Keratinocyte (primary cell): ENCODE measurements around the gene VAV2. TPM values are rescaled to one million over a fixed set of nuclear protein-coding genes. Genes with fewer than 3 reads are reported as not detected.

ENCODE experiments used
- DNase-seq: peaks from one replicate; pipeline ENCODE4 v3.0.0-alpha.2; 2011; ENCODE audit warnings: low read depth, missing footprints, low spot score
- FAIRE-seq: peaks from 2 replicates; lab custom pipeline; 2011; peaks lifted over from hg19 to GRCh38; lab: Jason Lieb, UNC
- H2AFZ ChIP-seq: 2 replicates; pipeline ENCODE4 v1.6.0; 2012; ENCODE audit warnings: low read length, control low read depth, inconsistent platforms; ENCODE audit not compliant: control insufficient read depth
- H3K27ac ChIP-seq: 2 replicates; pipeline ENCODE4 v1.5.1; 2011; ENCODE audit warnings: low read length; ENCODE audit not compliant: control insufficient read depth, insufficient read depth
- H3K27me3 ChIP-seq: 3 replicates; pipeline ENCODE4 v1.6.0; 2011; ENCODE audit warnings: low read length; ENCODE audit not compliant: control insufficient read depth, insufficient read depth; ENCODE audit errors: extremely low read depth
- H3K36me3 ChIP-seq, 2 experiments: 2 replicates in 1 of 2; 3 replicates in 1 of 2; pipeline ENCODE4 v1.5.1; 2011; ENCODE audit warnings: low read length in 2 of 2, mild to moderate bottlenecking in 1 of 2; ENCODE audit not compliant: control insufficient read depth in 2 of 2, insufficient read depth in 2 of 2; ENCODE audit errors: extremely low read depth in 1 of 2
- H3K4me1 ChIP-seq: 3 replicates; pipeline ENCODE4 v1.5.1; 2011; ENCODE audit warnings: low read length; ENCODE audit not compliant: control insufficient read depth, insufficient read depth; ENCODE audit errors: extremely low read depth
- H3K4me2 ChIP-seq: 3 replicates; pipeline ENCODE4 v1.6.0; 2011; ENCODE audit warnings: low read depth, low read length; ENCODE audit not compliant: control insufficient read depth, insufficient read depth; ENCODE audit errors: extremely low read depth
- H3K4me3 ChIP-seq, 3 experiments: fragments of 200-600 bp in 1 of 3; sonication (generic) in 1 of 3; 2 replicates in 2 of 3; 3 replicates in 1 of 3; pipeline ENCODE4 v1.5.1; 2011 to 2016; ENCODE audit warnings: low read length in 3 of 3, mild to moderate bottlenecking in 3 of 3, control low read depth in 2 of 3, inconsistent platforms in 1 of 3, low read depth in 1 of 3, mixed read lengths in 1 of 3, mixed run types in 1 of 3, moderate library complexity in 1 of 3; ENCODE audit not compliant: control insufficient read depth in 2 of 3, insufficient read depth in 2 of 3; ENCODE audit errors: extremely low read depth in 1 of 3
- H3K79me2 ChIP-seq: 2 replicates; pipeline ENCODE4 v1.6.0; 2012; ENCODE audit warnings: low read length; ENCODE audit not compliant: control insufficient read depth, insufficient read depth
- H3K9ac ChIP-seq: 3 replicates; pipeline ENCODE4 v1.6.0; 2011; ENCODE audit warnings: low read length; ENCODE audit not compliant: control insufficient read depth, insufficient read depth; ENCODE audit errors: extremely low read depth
- H3K9me1 ChIP-seq: 3 replicates; pipeline ENCODE4 v1.6.0; 2011; ENCODE audit warnings: low read length; ENCODE audit not compliant: control insufficient read depth, insufficient read depth; ENCODE audit errors: extremely low read depth
- H3K9me3 ChIP-seq: 2 replicates; pipeline ENCODE4 v1.5.1; 2012; ENCODE audit warnings: low read depth, low read length; ENCODE audit not compliant: control insufficient read depth
- H4K20me1 ChIP-seq: 3 replicates; pipeline ENCODE4 v1.6.0; 2011; ENCODE audit warnings: low read length; ENCODE audit not compliant: control insufficient read depth, insufficient read depth; ENCODE audit errors: extremely low read depth
- EZH2 ChIP-seq: IDR thresholded peaks from one replicate; pipeline ENCODE4 v1.6.1; 2012; ENCODE audit warnings: inconsistent platforms, mild to moderate bottlenecking, low read length, moderate library complexity
- dilution Hi-C: fragments of 300-500 bp; cut with MboI; formaldehyde crosslinking; loops from one replicate; pipeline ENCODE4 v1.7.0; 2020; ENCODE audit warnings: low sequenced_read_pairs; ENCODE audit not compliant: extremely low pct_ligation_motif_present
- polyA plus RNA-seq, 5 experiments: library from polyadenylated mRNA; depleted of rRNA in 3 of 5; stranded (reverse) in 3 of 5; stranded (forward) in 1 of 5; unstranded in 1 of 5; fragments of >200 nt; gene quantifications; 1 replicate in 1 of 5; 2 replicates in 3 of 5; 3 replicates in 1 of 5; pipeline versions ENCODE4 v1.2.1 to v1.2.3, GENCODE V29; 2011 to 2012; ENCODE audit warnings: missing spikeins in 2 of 5, low read depth in 1 of 5, low replicate concordance in 1 of 5
- TF ChIP-seq, protein P1 (sequence below), 3 experiments: IDR thresholded peaks in 1 of 3; conservative IDR thresholded peaks in 1 of 3; optimal IDR thresholded peaks in 1 of 3; 2 replicates in 2 of 3; 3 replicates in 1 of 3; pipeline versions ENCODE3 to v1.5.1; 2011; ENCODE audit warnings: low read length in 3 of 3, mild to moderate bottlenecking in 3 of 3, moderate library complexity in 2 of 3, control low read depth in 1 of 3, inconsistent platforms in 1 of 3; ENCODE audit not compliant: insufficient read depth in 2 of 3; ENCODE audit errors: extremely low read depth in 1 of 3

Gene VAV2
- polyA plus RNA-seq, 1 donor (not counting 4 experiments of a cell fraction or from before 2014, with no cell fraction given): 16.4 TPM

DNA sequence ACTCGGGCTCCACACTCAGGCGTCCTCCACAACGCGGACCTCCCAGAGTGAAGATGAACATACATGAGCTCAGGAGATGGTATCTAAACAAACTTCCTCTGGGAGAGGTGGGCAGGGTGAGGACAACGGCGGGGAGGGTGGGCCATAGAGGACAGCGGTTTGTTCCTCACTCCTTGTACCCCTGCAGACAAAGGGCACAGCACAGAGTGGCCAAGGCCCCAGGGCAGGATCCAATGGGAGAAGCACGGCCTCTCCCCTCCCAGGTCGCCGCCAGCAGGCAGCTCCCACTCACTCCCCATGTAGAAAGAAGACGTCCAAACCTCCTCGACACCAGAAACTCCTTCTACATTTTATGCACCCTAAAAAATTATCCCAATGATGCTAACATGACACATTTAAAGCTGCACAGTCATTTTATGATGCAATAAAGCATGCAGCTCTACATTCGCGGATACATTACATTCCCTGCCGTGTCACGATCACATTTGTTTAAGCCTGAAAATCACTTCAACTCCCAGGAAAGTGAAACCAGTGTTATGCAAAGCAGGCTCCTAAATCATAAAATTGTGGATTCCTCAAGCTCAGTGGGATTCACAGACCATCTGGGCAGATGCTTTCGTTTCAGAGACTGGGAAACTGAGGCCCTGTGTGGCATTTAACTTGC lies 166.4 kb downstream of the VAV2 start:
- Histone ChIP-seq H3K4me1 (no peaks in the 10 kb centered on the region), H3K9me3 (no peaks in the 10 kb centered on the region), H3K79me2 (peaks cover 6% of the 10 kb centered on the region), H3K9ac (no peak overlapping the region), H4K20me1 (no peaks in the 10 kb centered on the region), H3K27ac (no peak overlapping the region), H2AFZ (no peak overlapping the region), H3K27me3 (no peaks in the 10 kb centered on the region), H3K4me3 (no peak overlapping the region), H3K36me3 (peaks cover 9 to 11% of the 10 kb centered on the region in 2 experiments), H3K9me1 (no peaks in the 10 kb centered on the region), H3K4me2 (no peak overlapping the region)
- TF ChIP-seq, protein P1, sequence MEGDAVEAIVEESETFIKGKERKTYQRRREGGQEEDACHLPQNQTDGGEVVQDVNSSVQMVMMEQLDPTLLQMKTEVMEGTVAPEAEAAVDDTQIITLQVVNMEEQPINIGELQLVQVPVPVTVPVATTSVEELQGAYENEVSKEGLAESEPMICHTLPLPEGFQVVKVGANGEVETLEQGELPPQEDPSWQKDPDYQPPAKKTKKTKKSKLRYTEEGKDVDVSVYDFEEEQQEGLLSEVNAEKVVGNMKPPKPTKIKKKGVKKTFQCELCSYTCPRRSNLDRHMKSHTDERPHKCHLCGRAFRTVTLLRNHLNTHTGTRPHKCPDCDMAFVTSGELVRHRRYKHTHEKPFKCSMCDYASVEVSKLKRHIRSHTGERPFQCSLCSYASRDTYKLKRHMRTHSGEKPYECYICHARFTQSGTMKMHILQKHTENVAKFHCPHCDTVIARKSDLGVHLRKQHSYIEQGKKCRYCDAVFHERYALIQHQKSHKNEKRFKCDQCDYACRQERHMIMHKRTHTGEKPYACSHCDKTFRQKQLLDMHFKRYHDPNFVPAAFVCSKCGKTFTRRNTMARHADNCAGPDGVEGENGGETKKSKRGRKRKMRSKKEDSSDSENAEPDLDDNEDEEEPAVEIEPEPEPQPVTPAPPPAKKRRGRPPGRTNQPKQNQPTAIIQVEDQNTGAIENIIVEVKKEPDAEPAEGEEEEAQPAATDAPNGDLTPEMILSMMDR (optimal IDR thresholded peaks at IDR 0.05 in 1 of 3, IDR thresholded peaks at IDR 0.05 in 1 of 3, conservative IDR thresholded peaks at IDR 0.05 in 1 of 3; ENCODE audit: extremely low read depth in 1 of 3, insufficient read depth in 2 of 3, low read length in 3 of 3): no peak
- no peak for TF ChIP-seq EZH2
- FAIRE-seq (no peak), DNase-seq (no peak)
- dilution Hi-C loops: no loop called here

DNA sequence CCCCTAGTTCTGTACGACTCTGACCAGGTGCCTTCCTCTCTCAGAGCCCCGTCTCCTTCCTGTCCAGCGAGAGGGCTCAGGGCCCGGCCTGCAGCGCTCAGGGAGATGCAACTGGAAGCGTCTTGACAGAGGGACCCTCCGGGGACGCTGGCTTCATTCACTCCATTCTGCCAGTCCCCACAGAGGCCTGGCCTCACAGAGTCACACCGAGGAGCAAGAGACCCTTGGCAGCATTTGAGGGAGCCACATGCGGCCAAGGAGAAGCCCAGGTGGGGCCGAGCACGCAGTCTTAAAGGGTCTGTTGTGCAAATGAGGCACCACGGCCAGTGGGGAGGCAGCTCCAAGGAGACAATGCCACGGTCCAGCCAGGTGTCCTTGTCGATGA lies 167.3 kb downstream of the VAV2 start:
- Histone ChIP-seq H3K27ac (no peak overlapping the region), H3K79me2 (peaks cover 6% of the 10 kb centered on the region), H3K4me3 (no peak overlapping the region), H3K36me3 (peaks cover 5 to 11% of the 10 kb centered on the region in 2 experiments), H3K27me3 (no peaks in the 10 kb centered on the region), H3K4me2 (no peak overlapping the region), H2AFZ (no peak overlapping the region), H3K9me1 (peaks cover 2% of the 10 kb centered on the region), H3K9me3 (no peaks in the 10 kb centered on the region), H3K9ac (no peak overlapping the region), H4K20me1 (no peaks in the 10 kb centered on the region), H3K4me1 (no peaks in the 10 kb centered on the region)
- no peak for TF ChIP-seq EZH2
- TF ChIP-seq, protein P1 (optimal IDR thresholded peaks at IDR 0.05 in 1 of 3, IDR thresholded peaks at IDR 0.05 in 1 of 3, conservative IDR thresholded peaks at IDR 0.05 in 1 of 3; ENCODE audit: extremely low read depth in 1 of 3, insufficient read depth in 2 of 3, low read length in 3 of 3): no peak
- dilution Hi-C loops: no loop called here
- DNase-seq: no peak
- no peak for FAIRE-seq
